GM21786 (cell line): ENCODE results near the gene NME2.

Experiments used
- ATAC-seq: cut with Tn5 transposase; IDR thresholded peaks from one replicate; pipeline ENCODE4 v1.9.1; 2021; ENCODE audit not compliant: unreplicated experiment

The NME2 gene

DNA sequence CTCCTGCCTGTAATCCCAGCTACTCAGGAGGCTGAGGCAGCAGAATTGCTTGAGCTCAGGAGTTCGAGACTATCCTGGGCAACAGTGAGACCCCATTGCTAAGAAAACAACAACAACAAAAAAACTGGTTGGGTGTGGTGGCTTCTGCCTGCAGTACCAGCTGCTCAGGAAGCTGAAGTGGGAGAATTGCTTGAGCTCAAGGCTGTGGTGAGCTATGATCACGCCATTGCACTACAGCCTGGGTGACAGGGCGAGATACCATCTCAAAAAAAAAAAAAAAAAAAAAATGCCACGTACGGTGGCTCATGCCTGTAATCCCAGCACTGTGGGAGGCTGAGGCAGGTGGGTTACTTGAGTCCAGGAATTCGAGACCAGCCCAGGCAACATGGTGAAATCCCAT lies 34.1 kb downstream of the NME2 start:
- ATAC-seq = no peak

DNA sequence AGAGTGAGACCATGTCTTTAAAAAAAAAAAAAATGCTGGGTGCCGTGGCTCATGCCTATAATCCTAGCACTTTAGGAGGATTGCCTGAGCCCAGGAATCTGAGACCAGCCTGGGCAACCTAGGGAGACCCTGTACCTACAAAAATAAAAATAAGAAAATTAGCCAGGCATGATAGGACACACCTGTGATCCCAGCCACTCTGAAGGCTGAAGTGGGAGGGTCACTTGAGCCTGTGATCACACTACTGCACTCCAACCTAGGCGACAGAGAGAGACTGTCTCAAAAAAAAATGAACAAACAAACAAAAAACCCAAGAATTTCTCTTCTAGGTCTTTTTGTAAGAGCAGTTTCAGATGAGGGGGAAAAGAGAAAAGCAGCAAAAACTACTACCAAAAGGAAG lies 34.6 kb downstream of the NME2 start:
- no peak for ATAC-seq

DNA sequence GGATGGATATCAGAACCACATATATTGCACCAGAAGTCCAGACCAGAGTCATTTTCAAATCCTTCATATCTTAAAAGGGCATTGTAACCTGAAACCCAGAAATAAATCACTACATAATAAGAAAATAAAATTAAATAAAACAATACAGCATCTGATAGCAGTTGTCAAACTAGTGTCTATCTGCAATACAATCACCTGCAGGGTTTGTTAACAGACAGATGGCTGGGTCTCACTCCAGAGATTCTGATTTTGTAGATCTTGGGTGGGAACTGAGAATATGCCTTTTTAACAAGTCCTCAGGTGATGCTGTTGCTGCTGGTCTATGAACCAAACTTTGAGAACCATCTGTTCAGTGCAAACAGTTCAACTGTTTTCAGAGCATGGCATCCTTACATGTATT lies 37.6 kb downstream of the NME2 start:
- no peak for ATAC-seq

DNA sequence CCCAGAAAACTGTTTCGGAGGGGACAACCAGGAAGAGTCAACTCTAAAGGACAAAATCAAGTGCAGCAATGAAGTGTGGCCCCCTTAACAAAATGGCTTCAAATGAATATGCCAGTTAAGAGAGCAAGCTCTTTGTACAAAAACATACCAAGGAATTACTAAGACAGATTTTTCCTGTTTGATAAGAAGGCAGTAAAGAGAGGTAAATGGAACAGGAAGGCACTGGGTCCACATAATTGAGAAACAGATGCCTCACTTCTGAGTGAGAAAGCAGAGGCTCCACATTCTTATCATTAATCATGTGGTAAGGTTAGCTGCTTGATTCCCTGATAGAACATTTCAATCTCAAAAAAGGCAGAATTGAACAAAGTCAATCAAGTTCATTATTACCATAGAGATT lies 48.7 kb downstream of the NME2 start:
- ATAC-seq = no peak

DNA sequence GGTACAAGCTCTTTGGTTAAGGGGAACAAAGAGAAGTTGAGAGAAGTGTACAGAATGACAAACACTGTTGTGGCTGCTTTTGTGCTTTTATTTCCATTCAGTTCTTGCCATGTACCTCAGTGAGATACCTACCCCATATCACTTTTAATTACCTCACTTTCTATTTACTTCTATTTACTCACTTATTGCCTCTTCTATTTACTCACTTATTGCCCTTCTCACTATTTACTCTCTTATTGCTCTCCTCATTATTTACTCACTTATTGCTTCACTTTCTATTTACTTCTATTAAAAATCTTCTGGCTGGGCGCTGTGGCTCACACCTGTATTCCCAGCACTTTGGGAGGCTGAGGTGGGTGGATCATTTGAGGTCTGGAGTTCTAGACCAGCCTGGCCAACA lies 51.7 kb downstream of the NME2 start:
- no peak for ATAC-seq

DNA sequence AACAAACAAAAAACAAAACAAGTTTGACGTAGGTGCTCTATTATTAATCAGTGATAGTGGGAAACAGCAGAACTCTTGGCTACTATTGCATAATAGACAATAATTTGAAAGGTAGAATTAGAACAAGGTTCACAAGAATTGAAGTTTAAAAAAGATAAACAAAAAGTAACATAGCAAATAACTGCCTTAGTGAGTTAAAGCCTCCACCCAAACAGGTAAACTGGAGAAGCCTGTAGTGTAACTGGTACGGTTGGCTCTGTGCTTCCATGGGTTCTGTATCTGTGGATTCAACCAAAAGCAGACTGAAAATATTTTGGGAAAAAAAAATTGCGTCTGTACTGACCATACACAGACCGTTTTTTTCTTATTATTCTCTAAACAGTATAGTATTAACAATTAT lies 55.1 kb downstream of the NME2 start:
- ATAC-seq = no peak
